ENCODE data around the gene ALOX15B. TPM values are rescaled to one million over a fixed set of nuclear protein-coding genes. Genes with fewer than 3 reads are reported as not detected.
A peak's percentile ranks its signal among the peaks of the same experiment; 100 is the strongest.

The ALOX15B gene
- total RNA-seq, 2 donors from 2014 or later: 52.1 to 108 TPM

- Histone ChIP-seq H3K36me3 (no peaks in the 10 kb centered on the region), H3K27me3 (replicated peaks; ENCODE audit: insufficient read depth) (no peaks in the 10 kb centered on the region), H3K27ac (peak overlapping the region; percentile 87 to 92), H3K4me1 (replicated peaks) (no peaks in the 10 kb centered on the region), H3K4me3 (no peak overlapping the region), H3K9me3 (no peaks in the 10 kb centered on the region)
- no peak for DNase-seq (ENCODE audit: low spot score)
- intact Hi-C loops (cut with DNase I): no loop called here
- TF ChIP-seq POLR2A (IDR thresholded peaks at IDR 0.05) (no peak), POLR2AphosphoS5 (IDR thresholded peaks at IDR 0.05) (no peak), CTCF (IDR thresholded peaks at IDR 0.05) (no peak)
Measured at GRCh38 chr17:8041979-8042378, 3.1 kb downstream of the ALOX15B start.

DNA sequence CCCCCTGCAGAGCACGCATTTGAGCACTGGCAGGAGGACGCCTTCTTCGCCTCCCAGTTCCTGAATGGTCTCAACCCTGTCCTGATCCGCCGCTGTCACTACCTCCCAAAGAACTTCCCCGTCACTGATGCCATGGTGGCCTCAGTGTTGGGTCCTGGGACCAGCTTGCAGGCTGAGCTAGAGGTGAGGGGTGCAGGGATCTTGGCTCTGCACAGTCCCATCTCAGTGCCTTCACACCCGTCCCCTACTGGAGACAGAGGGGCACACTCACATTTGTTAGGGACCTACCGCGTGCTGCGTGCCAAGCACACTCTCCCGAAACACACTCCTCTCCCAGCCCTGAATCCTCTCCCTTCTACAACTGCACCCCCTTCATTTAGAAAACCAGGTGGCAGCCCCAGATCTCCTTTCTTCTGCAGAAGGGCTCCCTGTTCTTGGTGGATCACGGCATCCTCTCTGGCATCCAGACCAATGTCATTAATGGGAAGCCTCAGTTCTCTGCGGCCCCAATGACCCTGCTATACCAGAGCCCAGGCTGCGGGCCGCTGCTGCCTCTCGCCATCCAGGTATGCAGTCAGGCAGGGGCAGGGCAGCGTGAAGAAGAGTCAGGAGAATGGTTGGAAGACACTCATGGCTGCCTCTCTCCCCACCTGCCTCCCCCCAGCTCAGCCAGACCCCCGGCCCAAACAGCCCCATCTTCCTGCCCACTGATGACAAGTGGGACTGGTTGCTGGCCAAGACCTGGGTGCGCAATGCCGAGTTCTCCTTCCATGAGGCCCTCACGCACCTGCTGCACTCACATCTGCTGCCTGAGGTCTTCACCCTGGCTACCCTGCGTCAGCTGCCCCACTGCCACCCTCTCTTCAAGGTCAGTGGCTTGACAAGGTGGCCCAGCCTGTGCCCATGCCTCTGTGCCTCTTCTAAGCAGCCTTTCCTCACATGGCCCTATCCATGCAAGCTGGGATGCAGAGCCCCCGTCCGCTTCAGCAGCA is 6.3 kb downstream of the ALOX15B start:
- no peaks in the 10 kb centered on the region for H3K27me3 ChIP-seq (replicated peaks; ENCODE audit: insufficient read depth)
- TF ChIP-seq POLR2A (IDR thresholded peaks at IDR 0.05): no peak
- TF ChIP-seq CTCF (IDR thresholded peaks at IDR 0.05): no peak
- no peak for TF ChIP-seq POLR2AphosphoS5 (IDR thresholded peaks at IDR 0.05)

GRCh38 chr17:8046306-8046928 is 7.6 kb downstream of the ALOX15B start:
- Histone ChIP-seq H3K9me3 (no peaks in the 10 kb centered on the region), H3K27me3 (replicated peaks; ENCODE audit: insufficient read depth) (no peaks in the 10 kb centered on the region), H3K4me3 (no peak overlapping the region), H3K27ac (peak overlapping the region in 1 of 2 donors; percentile 92), H3K36me3 (no peaks in the 10 kb centered on the region), H3K4me1 (replicated peaks) (no peaks in the 10 kb centered on the region)
- intact Hi-C loops (cut with DNase I): no loop called here
- no peak for DNase-seq (ENCODE audit: low spot score)
- 87% methylated on average over 11 of the region's 11 CpGs for WGBS
- TF ChIP-seq POLR2A (IDR thresholded peaks at IDR 0.05) (no peak), CTCF (IDR thresholded peaks at IDR 0.05) (no peak), POLR2AphosphoS5 (IDR thresholded peaks at IDR 0.05) (no peak)

More for the DNA sequence above, 6.3 kb downstream of the ALOX15B start:
- peak overlapping the region in 1 of 2 donors; percentile 92 for H3K27ac ChIP-seq
- no peaks in the 10 kb centered on the region for H3K36me3 ChIP-seq
- DNase-seq (ENCODE audit: low spot score): no peak
- no peaks in the 10 kb centered on the region for H3K4me1 ChIP-seq (replicated peaks)
- intact Hi-C loops (cut with DNase I): no loop called here
- WGBS: 84% methylated on average over 24 of the region's 24 CpGs
- H3K9me3 ChIP-seq: no peaks in the 10 kb centered on the region
- no peak overlapping the region for H3K4me3 ChIP-seq

GRCh38 chr17:8046929-8047768 is 8.3 kb downstream of the ALOX15B start:
- peak overlapping the region in 1 of 2 donors; percentile 92 for H3K27ac ChIP-seq
- no peaks in the 10 kb centered on the region for H3K4me1 ChIP-seq (replicated peaks)
- TF ChIP-seq POLR2AphosphoS5 (IDR thresholded peaks at IDR 0.05): no peak
- no peaks in the 10 kb centered on the region for H3K9me3 ChIP-seq
- no peaks in the 10 kb centered on the region for H3K36me3 ChIP-seq
- 86% methylated on average over 24 of the region's 24 CpGs for WGBS
- H3K27me3 ChIP-seq (replicated peaks; ENCODE audit: insufficient read depth): no peaks in the 10 kb centered on the region
- H3K4me3 ChIP-seq: no peak overlapping the region
- no peak for DNase-seq (ENCODE audit: low spot score)
- intact Hi-C loops (cut with DNase I): no loop called here

GRCh38 chr17:8047769-8048110 is 8.9 kb downstream of the ALOX15B start:
- no peaks in the 10 kb centered on the region for H3K4me1 ChIP-seq (replicated peaks)
- WGBS: 97% methylated on average over 4 of the region's 4 CpGs
- no peak overlapping the region for H3K4me3 ChIP-seq
- intact Hi-C loops (cut with DNase I): no loop called here
- no peaks in the 10 kb centered on the region for H3K9me3 ChIP-seq
- no peak for DNase-seq (ENCODE audit: low spot score)
- TF ChIP-seq CTCF (IDR thresholded peaks at IDR 0.05) (no peak), POLR2AphosphoS5 (IDR thresholded peaks at IDR 0.05) (no peak), POLR2A (IDR thresholded peaks at IDR 0.05) (no peak)
- H3K27me3 ChIP-seq (replicated peaks; ENCODE audit: insufficient read depth): no peaks in the 10 kb centered on the region
- H3K36me3 ChIP-seq: no peaks in the 10 kb centered on the region
- H3K27ac ChIP-seq: peak overlapping the region in 1 of 2 donors; percentile 19

All from prostate gland (tissue), 2 donors.